ENCODE measurements around the gene LCN12. TPM values are rescaled to one million over a fixed set of nuclear protein-coding genes. Genes with fewer than 3 reads are reported as not detected.
"Not testable (repeated sequence)": the region's sequence is repeated elsewhere in the genome, so short reads cannot be mapped to it uniquely, and the experiment has no call there.

LCN12 gene
- total RNA-seq, 4 donors from 2014 or later, result not detected

DNA sequence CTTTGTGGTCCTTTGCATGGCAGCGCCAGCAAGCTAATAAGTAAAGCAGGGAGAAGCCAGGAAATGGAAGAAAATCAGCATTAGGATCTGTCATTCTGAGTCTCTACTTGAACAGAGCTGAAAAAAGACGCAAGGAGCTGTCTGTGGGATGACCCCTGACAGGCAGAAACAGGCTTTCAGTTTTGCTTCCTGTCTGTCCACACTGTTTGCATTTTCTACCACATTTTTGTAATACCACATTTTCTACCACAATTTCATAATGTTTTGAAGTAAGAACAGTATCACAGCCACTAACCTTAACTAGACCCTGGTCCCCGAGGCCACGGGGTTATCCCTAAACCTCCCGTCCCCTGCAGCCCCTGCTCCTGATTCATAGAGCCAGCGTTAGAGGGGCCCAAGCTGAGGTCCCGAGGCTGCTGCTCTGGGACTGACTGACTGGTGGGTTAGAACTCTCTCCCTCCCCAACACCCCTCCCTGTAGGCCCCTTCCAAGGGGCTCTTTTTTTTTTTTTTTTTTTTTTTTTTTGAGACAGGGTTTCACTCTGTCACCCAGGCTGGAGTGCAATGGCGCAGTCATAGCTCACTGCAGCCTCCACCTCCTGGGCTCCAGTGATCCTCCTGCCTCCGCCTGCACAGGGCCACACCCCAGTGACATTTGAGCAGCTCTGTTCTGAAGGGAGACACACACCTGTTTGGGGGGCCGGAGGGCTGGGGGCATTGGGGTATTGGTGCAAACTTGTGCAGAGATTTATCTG is 48.3 kb downstream of the LCN12 start:
- TF ChIP-seq POLR2A (IDR thresholded peaks at IDR 0.05), result no peak
- TF ChIP-seq, protein P1, sequence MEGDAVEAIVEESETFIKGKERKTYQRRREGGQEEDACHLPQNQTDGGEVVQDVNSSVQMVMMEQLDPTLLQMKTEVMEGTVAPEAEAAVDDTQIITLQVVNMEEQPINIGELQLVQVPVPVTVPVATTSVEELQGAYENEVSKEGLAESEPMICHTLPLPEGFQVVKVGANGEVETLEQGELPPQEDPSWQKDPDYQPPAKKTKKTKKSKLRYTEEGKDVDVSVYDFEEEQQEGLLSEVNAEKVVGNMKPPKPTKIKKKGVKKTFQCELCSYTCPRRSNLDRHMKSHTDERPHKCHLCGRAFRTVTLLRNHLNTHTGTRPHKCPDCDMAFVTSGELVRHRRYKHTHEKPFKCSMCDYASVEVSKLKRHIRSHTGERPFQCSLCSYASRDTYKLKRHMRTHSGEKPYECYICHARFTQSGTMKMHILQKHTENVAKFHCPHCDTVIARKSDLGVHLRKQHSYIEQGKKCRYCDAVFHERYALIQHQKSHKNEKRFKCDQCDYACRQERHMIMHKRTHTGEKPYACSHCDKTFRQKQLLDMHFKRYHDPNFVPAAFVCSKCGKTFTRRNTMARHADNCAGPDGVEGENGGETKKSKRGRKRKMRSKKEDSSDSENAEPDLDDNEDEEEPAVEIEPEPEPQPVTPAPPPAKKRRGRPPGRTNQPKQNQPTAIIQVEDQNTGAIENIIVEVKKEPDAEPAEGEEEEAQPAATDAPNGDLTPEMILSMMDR (IDR thresholded peaks at IDR 0.05), result no peak
- DNase-seq, result no peak
- Histone ChIP-seq H3K27ac (peak overlapping the region in 2 of 4 donors; percentile 19 to 33), H3K36me3 (no peaks in the 10 kb centered on the region), H3K4me1 (peaks cover 24 to 50% (median 27%) of the 10 kb centered on the region in 3 donors), H3K27me3 (peaks cover 0 to 22% (median 0%) of the 10 kb centered on the region in 4 donors), H3K9me3 (no peaks in the 10 kb centered on the region), H3K4me3 (no peak overlapping the region)
- 37 to 52% methylated on average over 7 to 8 of the region's 10 CpGs for WGBS, 2 donors
- intact Hi-C loops (cut with DNase I), result no loop called here

DNA sequence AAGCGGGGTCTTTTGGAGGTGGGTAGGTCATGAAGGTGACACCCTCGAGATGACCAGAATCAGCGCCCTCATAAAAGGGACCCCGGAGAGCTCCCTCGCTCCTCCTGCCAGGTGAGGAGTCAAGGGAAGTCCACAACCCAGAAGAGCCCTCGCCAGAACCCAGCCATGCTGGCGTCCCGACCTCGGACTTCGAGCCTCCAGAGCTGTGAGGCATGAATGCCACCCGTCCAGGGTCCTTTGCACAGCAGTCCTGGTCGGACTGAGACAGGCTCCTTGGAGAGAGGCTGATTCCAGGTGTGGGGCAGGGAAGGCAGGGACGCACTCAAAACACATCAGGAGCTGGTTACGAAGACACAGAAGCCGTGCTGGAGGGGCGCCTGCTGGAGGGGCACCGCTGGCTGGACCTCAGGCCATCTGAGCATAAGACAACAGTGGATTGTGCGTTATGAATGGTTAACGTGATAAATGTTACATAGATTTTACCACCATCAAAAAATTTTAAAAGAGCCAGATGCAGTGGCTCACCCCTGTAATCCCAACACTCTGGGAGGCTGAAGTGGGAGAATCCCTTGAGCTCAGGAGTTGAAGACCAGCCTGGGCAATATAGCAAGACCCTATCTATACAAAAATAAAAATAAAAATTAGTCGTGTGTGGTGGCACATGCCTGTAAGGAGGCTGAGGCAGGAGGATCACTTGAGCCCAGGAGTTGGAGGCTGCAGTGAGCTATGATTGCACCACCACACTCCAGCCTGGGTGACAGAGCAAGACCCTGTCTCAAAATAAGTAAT is 50.0 kb downstream of the LCN12 start:
- intact Hi-C loops (cut with DNase I), result no loop called here
- H3K27ac ChIP-seq, result no peak overlapping the region
- no peak for DNase-seq
- H3K4me1 ChIP-seq, result peaks cover 7 to 39% (median 10%) of the 10 kb centered on the region in 3 donors
- TF ChIP-seq, protein P1 (IDR thresholded peaks at IDR 0.05), result no peak
- TF ChIP-seq POLR2A (IDR thresholded peaks at IDR 0.05), result no peak
- H3K27me3 ChIP-seq, result peaks cover 0 to 8% (median 0%) of the 10 kb centered on the region in 4 donors
- H3K9me3 ChIP-seq, result no peaks in the 10 kb centered on the region
- 75 to 85% methylated on average over 13 to 18 of the region's 20 CpGs for WGBS, 2 donors
- H3K36me3 ChIP-seq, result no peaks in the 10 kb centered on the region
- no peak overlapping the region for H3K4me3 ChIP-seq

DNA sequence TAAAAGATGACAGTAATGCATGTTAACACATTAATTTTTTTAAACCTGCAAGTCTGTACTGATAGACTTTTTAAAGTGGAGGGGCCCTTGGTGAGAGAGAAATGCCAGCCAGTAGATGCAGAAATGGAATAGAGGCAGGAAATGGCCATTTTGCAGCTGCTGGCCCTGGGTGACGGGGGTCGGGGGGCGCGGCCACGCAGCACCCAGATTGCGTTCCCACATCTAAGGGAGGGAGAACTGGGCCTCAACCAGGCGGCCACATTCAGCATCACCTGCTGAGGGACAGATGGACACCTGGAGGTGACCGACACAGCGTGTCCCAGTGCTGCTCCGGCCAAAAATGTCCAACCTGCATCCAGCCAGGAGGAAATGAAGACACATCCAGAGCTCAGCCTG is 50.6 kb downstream of the LCN12 start:
- no peak overlapping the region for H3K4me3 ChIP-seq
- no peak for DNase-seq
- H3K9me3 ChIP-seq, result no peaks in the 10 kb centered on the region
- TF ChIP-seq, protein P1 (IDR thresholded peaks at IDR 0.05), result no peak
- no peak for TF ChIP-seq POLR2A (IDR thresholded peaks at IDR 0.05)
- 73 to 86% methylated on average over 10 of the region's 10 CpGs for WGBS, 2 donors
- peaks cover 0 to 2% (median 0%) of the 10 kb centered on the region in 4 donors for H3K27me3 ChIP-seq
- H3K27ac ChIP-seq, result no peak overlapping the region
- H3K36me3 ChIP-seq, result no peaks in the 10 kb centered on the region
- H3K4me1 ChIP-seq, result peaks cover 1 to 39% (median 5%) of the 10 kb centered on the region in 3 donors
- intact Hi-C loops (cut with DNase I), result no loop called here

DNA sequence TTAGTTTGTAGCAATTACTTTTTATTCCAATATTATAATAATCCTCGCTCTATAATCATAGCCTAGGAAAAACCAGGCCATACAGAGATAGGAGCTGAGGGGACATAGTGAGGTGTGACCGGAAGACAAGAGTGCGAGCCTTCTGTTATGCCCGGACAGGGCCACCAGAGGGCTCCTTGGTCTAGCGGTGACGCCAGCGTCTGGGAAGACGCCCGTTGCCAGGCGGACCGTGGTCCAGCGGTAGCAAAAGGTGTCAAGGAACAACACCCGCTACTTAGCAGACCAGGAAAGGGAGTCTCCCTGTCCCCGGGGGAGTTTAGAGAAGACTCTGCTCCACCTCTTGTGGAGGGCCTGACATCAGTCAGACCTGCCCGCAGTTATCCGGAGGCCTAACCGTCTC is 52.2 kb downstream of the LCN12 start:
- H3K27ac ChIP-seq; H3K27me3 ChIP-seq; H3K9me3 ChIP-seq; DNase-seq; H3K4me3 ChIP-seq; intact Hi-C loops (cut with DNase I): not testable (repeated sequence)
- peaks cover 0 to 30% (median 0%) of the 10 kb centered on the region in 3 donors for H3K4me1 ChIP-seq
- 40 to 46% methylated on average over 14 to 16 of the region's 17 CpGs for WGBS, 2 donors
- peaks cover 0 to 12% (median 0%) of the 10 kb centered on the region in 3 donors for H3K36me3 ChIP-seq
- TF ChIP-seq, protein P1 (IDR thresholded peaks at IDR 0.05), result peak in 5 of 6 experiments; percentile 28 to 64 (median 48)

Other genes with a start within 250 kb of the LCN12 start
- 1 to 10 TPM in 3 of 4 donors, under 1 TPM in 1; 0.48 to 6.3 (median 1.1) TPM for gene DIPK1B, start 239.7 kb upstream of the LCN12 start, total RNA-seq
- 1 to 10 TPM in 3 of 4 donors, under 1 TPM in 1; 0.64 to 3.8 (median 2.2) TPM for gene LCN10, start 209.3 kb upstream of the LCN12 start, total RNA-seq
- gene LCN6, start 203.7 kb upstream of the LCN12 start, total RNA-seq, result 1 to 10 TPM in 2 of 4 donors, under 1 TPM in 1, not detected in 1; 0.82 to 6.7 (median 2.5) TPM
- not detected for gene LCN8, start 194.0 kb upstream of the LCN12 start, total RNA-seq
- not detected for gene LCN15, start 187.8 kb upstream of the LCN12 start, total RNA-seq
- 100 to 1,000 TPM; 109 to 129 (median 123) TPM for gene TMEM141, start 160.9 kb upstream of the LCN12 start, total RNA-seq
- 1 to 10 TPM in 1 of 4 donors, not detected in 3; 2.1 TPM for gene CCDC183, start 155.9 kb upstream of the LCN12 start, total RNA-seq
- 10 to 100 TPM; 54.9 to 70.7 (median 61.5) TPM for gene RABL6, start 144.3 kb upstream of the LCN12 start, total RNA-seq
- gene AJM1, start 109.8 kb upstream of the LCN12 start, total RNA-seq, result 1 to 10 TPM in 2 of 4 donors, under 1 TPM in 2; 0.32 to 2.3 (median 1.0) TPM
- gene PHPT1, start 102.9 kb upstream of the LCN12 start, total RNA-seq, result 10 to 100 TPM; 21.9 to 53.2 (median 42.2) TPM
- gene MAMDC4, start 99.9 kb upstream of the LCN12 start, total RNA-seq, result 1 to 10 TPM; 1.8 to 2.9 (median 2.7) TPM
- gene EDF1, start 86.0 kb upstream of the LCN12 start, total RNA-seq, result 100 to 1,000 TPM; 326 to 456 (median 356) TPM
- gene TRAF2, start 65.8 kb upstream of the LCN12 start, total RNA-seq, result 10 to 100 TPM in 3 of 4 donors, 1 to 10 TPM in 1; 8.0 to 20.9 (median 13.2) TPM
- 100 to 1,000 TPM; 146 to 210 (median 163) TPM for gene FBXW5, start 7.5 kb upstream of the LCN12 start, total RNA-seq
- gene C8G, start 7.0 kb upstream of the LCN12 start, total RNA-seq, result 1 to 10 TPM in 1 of 4 donors, not detected in 3; 1.6 TPM
- 100 to 1,000 TPM in 1 of 4 donors, 1 to 10 TPM in 3; 1.7 to 208 (median 4.8) TPM for gene PTGDS, start 25.2 kb downstream of the LCN12 start, total RNA-seq
- gene LCNL1, start 30.7 kb downstream of the LCN12 start, total RNA-seq, result under 1 TPM in 1 of 4 donors, not detected in 3; 0.19 TPM
- gene PAXX, start 40.1 kb downstream of the LCN12 start, total RNA-seq, result 10 to 100 TPM; 18.3 to 56.3 (median 49.6) TPM
- gene CLIC3, start 44.3 kb downstream of the LCN12 start, total RNA-seq, result 100 to 1,000 TPM in 3 of 4 donors, 10 to 100 TPM in 1; 94.8 to 442 (median 200) TPM
- 10 to 100 TPM in 2 of 4 donors, 1 to 10 TPM in 2; 3.5 to 14.7 (median 7.6) TPM for gene ABCA2, start 76.0 kb downstream of the LCN12 start, total RNA-seq
- under 1 TPM in 3 of 4 donors, not detected in 1; 0.13 to 0.38 (median 0.21) TPM for gene FUT7, start 79.8 kb downstream of the LCN12 start, total RNA-seq
- 10 to 100 TPM; 11.9 to 45.2 (median 20.3) TPM for gene NPDC1, start 93.9 kb downstream of the LCN12 start, total RNA-seq
- gene ENTPD2, start 101.8 kb downstream of the LCN12 start, total RNA-seq, result 1 to 10 TPM in 2 of 4 donors, under 1 TPM in 2; 0.47 to 1.3 (median 0.86) TPM
- gene SAPCD2, start 118.3 kb downstream of the LCN12 start, total RNA-seq, result 10 to 100 TPM in 3 of 4 donors, 1 to 10 TPM in 1; 8.2 to 21.2 (median 14.7) TPM
- 1 to 10 TPM; 2.2 to 4.7 (median 3.7) TPM for gene UAP1L1, start 125.2 kb downstream of the LCN12 start, total RNA-seq
- 10 to 100 TPM; 25.6 to 50.9 (median 39.4) TPM for gene MAN1B1, start 134.7 kb downstream of the LCN12 start, total RNA-seq
- gene DPP7, start 162.5 kb downstream of the LCN12 start, total RNA-seq, result 100 to 1,000 TPM in 1 of 4 donors, 10 to 100 TPM in 3; 41.1 to 109 (median 62.4) TPM
- gene GRIN1, start 186.9 kb downstream of the LCN12 start, total RNA-seq, result under 1 TPM in 1 of 4 donors, not detected in 3; 0.38 TPM
- 1 to 10 TPM in 1 of 4 donors, under 1 TPM in 2, not detected in 1; 0.82 to 3.7 (median 0.95) TPM for gene LRRC26, start 217.8 kb downstream of the LCN12 start, total RNA-seq
- gene TMEM210, start 219.8 kb downstream of the LCN12 start, total RNA-seq, result not detected
- 10 to 100 TPM; 14.0 to 34.1 (median 25.1) TPM for gene ANAPC2, start 236.3 kb downstream of the LCN12 start, total RNA-seq
- gene SSNA1, start 236.4 kb downstream of the LCN12 start, total RNA-seq, result 100 to 1,000 TPM in 2 of 4 donors, 10 to 100 TPM in 2; 67.1 to 124 (median 96.7) TPM
- 10 to 100 TPM; 13.0 to 34.2 (median 15.8) TPM for gene TPRN, start 248.5 kb downstream of the LCN12 start, total RNA-seq

Measured in esophagus squamous epithelium (tissue), 5 donors.